SK-N-SH treated with all-trans-retinoic acid at 6 μM for 48 hours (cell line): ENCODE measurements around the gene RHCE.

Experiments used
- ATAC-seq: fragments of 200-7000 bp; cut with Tn5 transposase; 3 replicates; pipeline ENCODE4 v1.9.1; 2020; ENCODE audit warnings: mild to moderate bottlenecking, moderate library complexity
- ARNTL ChIP-seq: fragments of 450-650 bp; formaldehyde crosslinking; IDR thresholded peaks from 2 replicates; pipeline ENCODE4 v1.5.0; 2020; ENCODE audit warnings: low read depth, mild to moderate bottlenecking, moderate library complexity, borderline replicate concordance
- CSRNP3 ChIP-seq: fragments of 250-450 bp; sonication (Bioruptor Pico); IDR thresholded peaks from 2 replicates; pipeline ENCODE4 v1.5.1; 2021; ENCODE audit warnings: mild to moderate bottlenecking, moderate library complexity
- ESRRG ChIP-seq: fragments of 250-450 bp; sonication (Bioruptor Pico); IDR thresholded peaks from 2 replicates; pipeline ENCODE4 v1.6.1; 2021; ENCODE audit warnings: mild to moderate bottlenecking
- GLIS3 ChIP-seq: fragments of 250-450 bp; sonication (Bioruptor Pico); IDR thresholded peaks from 2 replicates; pipeline ENCODE4 v1.5.0; 2020; ENCODE audit warnings: mild to moderate bottlenecking, moderate library complexity
- ISL1 ChIP-seq: fragments of 250-450 bp; sonication (Bioruptor Pico); IDR thresholded peaks from 2 replicates; pipeline ENCODE4 v2.1.2; 2022; ENCODE audit warnings: mild to moderate bottlenecking, moderate library complexity
- OSR1 ChIP-seq: fragments of 250-450 bp; sonication (Bioruptor Pico); IDR thresholded peaks from 2 replicates; pipeline ENCODE4 v1.8.0; 2022; ENCODE audit warnings: moderate library complexity, mild to moderate bottlenecking, inconsistent platforms
- PATZ1 ChIP-seq: fragments of 250-450 bp; sonication (Bioruptor Pico); IDR thresholded peaks from 2 replicates; pipeline ENCODE4 v1.8.0; 2020; ENCODE audit warnings: mild to moderate bottlenecking, moderate library complexity, borderline replicate concordance
- POU6F1 ChIP-seq: fragments of 250-450 bp; sonication (Bioruptor Pico); IDR thresholded peaks from 2 replicates; pipeline ENCODE4 v1.8.0; 2021; ENCODE audit warnings: low read depth, mild to moderate bottlenecking, moderate library complexity, borderline replicate concordance
- PPARA ChIP-seq: fragments of 250-450 bp; sonication (Bioruptor Pico); IDR thresholded peaks from 2 replicates; pipeline ENCODE4 v1.5.0; 2020; ENCODE audit warnings: mild to moderate bottlenecking, borderline replicate concordance
- RARB ChIP-seq: fragments of 250-450 bp; sonication (Bioruptor Pico); IDR thresholded peaks from 2 replicates; pipeline ENCODE4 v1.8.0; 2021; ENCODE audit warnings: mild to moderate bottlenecking, moderate library complexity
- SNAI2 ChIP-seq: fragments of 250-450 bp; sonication (Bioruptor Pico); IDR thresholded peaks from 2 replicates; pipeline ENCODE4 v1.5.0; 2020; ENCODE audit warnings: mild to moderate bottlenecking, moderate library complexity
- TCF4 ChIP-seq: fragments of 250-450 bp; sonication (Bioruptor Pico); IDR thresholded peaks from 2 replicates; pipeline ENCODE4 v1.8.0; 2021; ENCODE audit warnings: mild to moderate bottlenecking, moderate library complexity, borderline replicate concordance
- TOX ChIP-seq: fragments of 250-450 bp; sonication (Bioruptor Pico); IDR thresholded peaks from 2 replicates; pipeline ENCODE4 v1.8.0; 2021; ENCODE audit warnings: mild to moderate bottlenecking, moderate library complexity, borderline replicate concordance
- TSHZ2 ChIP-seq: fragments of 250-450 bp; sonication (Bioruptor Pico); IDR thresholded peaks from 2 replicates; pipeline ENCODE4 v1.5.0; 2020; ENCODE audit warnings: mild to moderate bottlenecking, moderate library complexity
- ZFP3 ChIP-seq: fragments of 250-450 bp; sonication (Bioruptor Pico); IDR thresholded peaks from 2 replicates; pipeline ENCODE4 v1.5.0; 2020; ENCODE audit warnings: mild to moderate bottlenecking, moderate library complexity
- ZNF565 ChIP-seq: fragments of 450-650 bp; formaldehyde crosslinking; conservative IDR thresholded peaks from 2 replicates; pipeline ENCODE4 v1.5.0; 2020; ENCODE audit warnings: low read depth, mild to moderate bottlenecking, moderate library complexity

The RHCE gene

GRCh38 chr1:25349606-25350005, 71.0 kb downstream of the RHCE start:
- ATAC-seq, result no peak
- TF ChIP-seq GLIS3 (CRISPR knock-in tag) (no peak), RARB (CRISPR knock-in tag) (no peak), POU6F1 (CRISPR knock-in tag) (no peak), ZNF565 (no peak), CSRNP3 (no peak), OSR1 (CRISPR knock-in tag) (no peak), TCF4 (CRISPR knock-in tag) (no peak), ISL1 (CRISPR knock-in tag) (no peak), ZFP3 (no peak), TOX (CRISPR knock-in tag) (no peak), PPARA (no peak), TSHZ2 (CRISPR knock-in tag) (no peak), ARNTL (CRISPR knock-in tag) (no peak)
- TF ChIP-seq, all 23 proteins: peak for 0

- no peak for ATAC-seq
- TF ChIP-seq ARNTL (CRISPR knock-in tag) (no peak), ESRRG (CRISPR knock-in tag) (no peak), POU6F1 (CRISPR knock-in tag) (no peak), PATZ1 (CRISPR knock-in tag) (no peak), CSRNP3 (no peak), SNAI2 (CRISPR knock-in tag) (no peak), ZNF565 (no peak), GLIS3 (CRISPR knock-in tag) (no peak), TSHZ2 (CRISPR knock-in tag) (no peak)
- TF ChIP-seq, all 23 proteins: peak for 0
Measured at GRCh38 chr1:25347556-25347955, 73.1 kb downstream of the RHCE start.
